Panc1 (cell line): ENCODE results near the gene ENPP7. TPM values are rescaled to one million over a fixed set of nuclear protein-coding genes. Genes with fewer than 3 reads are reported as not detected.

ENCODE experiments used
- ATAC-seq: fragments of 200-7000 bp; cut with Tn5 transposase; 2 replicates; pipeline ENCODE4 v1.9.1; 2020; ENCODE audit warnings: mild to moderate bottlenecking, moderate library complexity
- BruUV-seq: library from RNA; stranded (reverse); fragments of 400-500 nt; replicated peaks from 2 replicates; lab custom pipeline; 2021; lab: Mats Ljungman, UMichigan
- CTCF ChIA-PET: fragments of 300-600 bp; sonication (Branson Sonifier 250); formaldehyde crosslinking; loops from one replicate; lab custom pipeline; 2022; ENCODE audit warnings: antibody characterized with exemption; lab: Charles Lee
- POLR2A ChIA-PET: fragments of 300-600 bp; sonication (Branson Sonifier 250); formaldehyde crosslinking; loops from one replicate; lab custom pipeline; 2022; ENCODE audit warnings: antibody characterized with exemption; lab: Charles Lee
- DNase-seq: peaks from one replicate; pipeline ENCODE4 v3.0.0-alpha.2; 2010; ENCODE audit warnings: low read depth, low spot score
- H3K27ac ChIP-seq: 2 replicates; pipeline ENCODE4 v1.5.1; 2011; ENCODE audit warnings: mild to moderate bottlenecking, low read length, inconsistent platforms
- H3K27me3 ChIP-seq: fragments of 200-500 bp; sonication (Bioruptor generic); 2 replicates; pipeline ENCODE4 v1.6.0; 2014; ENCODE audit warnings: low read length, inconsistent platforms; ENCODE audit not compliant: control insufficient read depth, insufficient read depth
- H3K36me3 ChIP-seq: fragments of 200-500 bp; sonication (Bioruptor generic); 2 replicates; pipeline ENCODE4 v1.5.1; 2014; ENCODE audit warnings: inconsistent platforms, mild to moderate bottlenecking, low read length, moderate library complexity; ENCODE audit not compliant: control insufficient read depth, insufficient read depth
- H3K4me1 ChIP-seq: 2 replicates; pipeline ENCODE4 v1.5.1; 2011; ENCODE audit warnings: inconsistent platforms, mild to moderate bottlenecking, low read length, moderate library complexity; ENCODE audit not compliant: control insufficient read depth, insufficient read depth
- H3K4me3 ChIP-seq, 2 experiments: 2 replicates each; pipeline ENCODE4 v1.5.1; 2011 to 2012; ENCODE audit warnings: low read depth in 2 of 2, low read length in 2 of 2, mild to moderate bottlenecking in 2 of 2, inconsistent platforms in 1 of 2, moderate library complexity in 1 of 2
- H3K9me3 ChIP-seq: fragments of 200-500 bp; sonication (Bioruptor generic); 2 replicates; pipeline ENCODE4 v1.5.1; 2014; ENCODE audit warnings: low read depth, mild to moderate bottlenecking, inconsistent platforms, low read length, moderate library complexity; ENCODE audit not compliant: control insufficient read depth, insufficient read depth
- POLR2AphosphoS5 ChIP-seq: IDR thresholded peaks from 2 replicates; pipeline ENCODE4 v1.6.1; 2012; ENCODE audit warnings: mild to moderate bottlenecking, low read depth, low read length, moderate library complexity
- REST ChIP-seq, 2 experiments: IDR thresholded peaks; 2 replicates each; pipeline ENCODE4 v1.6.1; 2011 to 2012; ENCODE audit warnings: low read depth in 2 of 2, control low read depth in 1 of 2, low read length in 1 of 2, mild to moderate bottlenecking in 1 of 2, moderate library complexity in 1 of 2; ENCODE audit not compliant: insufficient read depth in 1 of 2
- SIN3A ChIP-seq: IDR thresholded peaks from 2 replicates; pipeline ENCODE4 v1.6.1; 2012; ENCODE audit warnings: low read depth, mild to moderate bottlenecking, low read length, moderate library complexity, borderline replicate concordance; ENCODE audit not compliant: insufficient read depth
- TCF7L2 ChIP-seq: IDR thresholded peaks from 2 replicates; pipeline ENCODE4 v1.6.1; 2011; ENCODE audit warnings: mild to moderate bottlenecking, low read depth, low read length, inconsistent platforms
- in situ Hi-C: cut with HindIII; loops from 2 replicates; pipeline ENCODE4 v1.10.0; 2016; ENCODE audit warnings: low sequenced_read_pairs, low pct_unique_long_range_greater_than_20kb
- intact Hi-C: fragments of 100-400 bp; cut with micrococcal nuclease; formaldehyde crosslinking; loops from one replicate; pipeline ENCODE4 v1.10.0; 2022; ENCODE audit not compliant: unreplicated experiment
- total RNA-seq: library from RNA; stranded (reverse); gene quantifications from one replicate; pipeline ENCODE4 v1.2.1, GENCODE V29; 2021; ENCODE audit not compliant: unreplicated experiment
- TF ChIP-seq, protein P1 (sequence below): fragments of 450-650 bp; IDR thresholded peaks from 2 replicates; pipeline ENCODE4 v1.5.1; 2017; ENCODE audit warnings: mild to moderate bottlenecking

ENPP7 gene
- total RNA-seq, 1 experiment from 2014 or later, result not detected

- no peaks in the 10 kb centered on the region for H3K36me3 ChIP-seq
- no peaks in the 10 kb centered on the region for H3K9me3 ChIP-seq
- TF ChIP-seq TCF7L2 (no peak), SIN3A (no peak), REST (IDR thresholded peaks at IDR 0.05; ENCODE audit: insufficient read depth in 1 of 2, low read depth in 2 of 2, low read length in 1 of 2) (no peak), POLR2AphosphoS5 (no peak)
- TF ChIP-seq, protein P1, sequence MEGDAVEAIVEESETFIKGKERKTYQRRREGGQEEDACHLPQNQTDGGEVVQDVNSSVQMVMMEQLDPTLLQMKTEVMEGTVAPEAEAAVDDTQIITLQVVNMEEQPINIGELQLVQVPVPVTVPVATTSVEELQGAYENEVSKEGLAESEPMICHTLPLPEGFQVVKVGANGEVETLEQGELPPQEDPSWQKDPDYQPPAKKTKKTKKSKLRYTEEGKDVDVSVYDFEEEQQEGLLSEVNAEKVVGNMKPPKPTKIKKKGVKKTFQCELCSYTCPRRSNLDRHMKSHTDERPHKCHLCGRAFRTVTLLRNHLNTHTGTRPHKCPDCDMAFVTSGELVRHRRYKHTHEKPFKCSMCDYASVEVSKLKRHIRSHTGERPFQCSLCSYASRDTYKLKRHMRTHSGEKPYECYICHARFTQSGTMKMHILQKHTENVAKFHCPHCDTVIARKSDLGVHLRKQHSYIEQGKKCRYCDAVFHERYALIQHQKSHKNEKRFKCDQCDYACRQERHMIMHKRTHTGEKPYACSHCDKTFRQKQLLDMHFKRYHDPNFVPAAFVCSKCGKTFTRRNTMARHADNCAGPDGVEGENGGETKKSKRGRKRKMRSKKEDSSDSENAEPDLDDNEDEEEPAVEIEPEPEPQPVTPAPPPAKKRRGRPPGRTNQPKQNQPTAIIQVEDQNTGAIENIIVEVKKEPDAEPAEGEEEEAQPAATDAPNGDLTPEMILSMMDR, result no peak
- no peak for ATAC-seq
- H3K27me3 ChIP-seq, result no peaks in the 10 kb centered on the region
- POLR2A ChIA-PET, result no interaction called here
- intact Hi-C loops (loop anchor here (10.0 kb wide), 1 partner anchor 92 kb away; the partner anchor contains the start of gene CBX4), in situ Hi-C loops (no loop called here)
- H3K4me1 ChIP-seq, result peaks cover 8% of the 10 kb centered on the region; the same call in 1 of the 2 replicates
- H3K27ac ChIP-seq, result no peak overlapping the region
- no peak overlapping the region for H3K4me3 ChIP-seq
- CTCF ChIA-PET, result interaction anchor here (0.6 to 1.2 kb wide), 7 partner anchors 7 to 372 kb away, joined by 3 to 13 read pairs (median 3); no protein-coding TSS in a partner anchor
- DNase-seq, result no peak
- BruUV-seq, result no TSS peak
These were observed 11.8 kb downstream of the ENPP7 start for GRCh38 chr17:79742589-79742918.

GRCh38 chr17:79742951-79743476 lies 12.3 kb downstream of the ENPP7 start:
- Histone ChIP-seq H3K36me3 (no peaks in the 10 kb centered on the region), H3K27me3 (no peaks in the 10 kb centered on the region), H3K9me3 (no peaks in the 10 kb centered on the region), H3K4me1 (peaks cover 8% of the 10 kb centered on the region; the same call in 1 of the 2 replicates), H3K27ac (no peak overlapping the region), H3K4me3 (no peak overlapping the region)
- in situ Hi-C loops (no loop called here), intact Hi-C loops (loop anchor here (10.0 kb wide), 1 partner anchor 92 kb away; the partner anchor contains the start of gene CBX4)
- POLR2A ChIA-PET, result no interaction called here
- CTCF ChIA-PET, result interaction anchor here (1.2 kb wide), 1 partner anchor 10 kb away, joined by 3 read pairs; no protein-coding TSS in a partner anchor
- no TSS peak for BruUV-seq
- no peak for ATAC-seq
- no peak for DNase-seq
- TF ChIP-seq SIN3A, result no peak
- TF ChIP-seq POLR2AphosphoS5, result no peak

DNA sequence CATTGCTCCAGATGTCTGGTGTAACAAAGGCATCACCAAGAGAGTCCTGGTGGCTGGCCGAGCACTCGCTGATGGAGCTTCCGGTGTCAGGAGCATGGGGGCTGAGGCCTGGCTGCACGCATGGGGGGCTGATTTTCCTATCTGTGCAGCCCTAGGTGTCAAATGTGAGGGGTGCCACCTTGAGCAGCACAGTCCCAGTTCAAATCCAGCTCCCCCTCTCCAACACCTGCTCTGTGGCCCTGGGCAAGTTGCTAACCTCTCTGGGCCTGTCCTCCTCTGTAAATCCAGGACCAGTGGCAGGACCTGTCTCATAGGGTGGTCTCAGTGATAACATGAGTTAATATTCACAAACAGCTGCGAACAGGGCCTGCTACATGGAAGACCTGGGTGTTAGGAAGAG lies 12.9 kb downstream of the ENPP7 start:
- POLR2A ChIA-PET, result no interaction called here
- ATAC-seq, result no peak
- BruUV-seq, result no TSS peak
- no peak for DNase-seq
- TF ChIP-seq POLR2AphosphoS5, result no peak
- H3K4me1 ChIP-seq, result peaks cover 8% of the 10 kb centered on the region; the same call in 1 of the 2 replicates
- H3K4me3 ChIP-seq, result no peak overlapping the region
- in situ Hi-C loops (no loop called here), intact Hi-C loops (loop anchor here (10.0 kb wide), 1 partner anchor 91 kb away; the partner anchor contains the start of gene CBX4)
- H3K36me3 ChIP-seq, result no peaks in the 10 kb centered on the region
- H3K9me3 ChIP-seq, result no peaks in the 10 kb centered on the region
- no peak overlapping the region for H3K27ac ChIP-seq
- CTCF ChIA-PET, result interaction anchor here (0.7 kb wide), 1 partner anchor 695 kb away, joined by 3 read pairs; no protein-coding TSS in a partner anchor
- no peaks in the 10 kb centered on the region for H3K27me3 ChIP-seq
